GM21447 (cell line): ENCODE data around the gene MEN1.

Experiments used
- ATAC-seq: cut with Tn5 transposase; IDR thresholded peaks from one replicate; pipeline ENCODE4 v1.9.1; 2021; ENCODE audit not compliant: unreplicated experiment

The MEN1 gene

DNA sequence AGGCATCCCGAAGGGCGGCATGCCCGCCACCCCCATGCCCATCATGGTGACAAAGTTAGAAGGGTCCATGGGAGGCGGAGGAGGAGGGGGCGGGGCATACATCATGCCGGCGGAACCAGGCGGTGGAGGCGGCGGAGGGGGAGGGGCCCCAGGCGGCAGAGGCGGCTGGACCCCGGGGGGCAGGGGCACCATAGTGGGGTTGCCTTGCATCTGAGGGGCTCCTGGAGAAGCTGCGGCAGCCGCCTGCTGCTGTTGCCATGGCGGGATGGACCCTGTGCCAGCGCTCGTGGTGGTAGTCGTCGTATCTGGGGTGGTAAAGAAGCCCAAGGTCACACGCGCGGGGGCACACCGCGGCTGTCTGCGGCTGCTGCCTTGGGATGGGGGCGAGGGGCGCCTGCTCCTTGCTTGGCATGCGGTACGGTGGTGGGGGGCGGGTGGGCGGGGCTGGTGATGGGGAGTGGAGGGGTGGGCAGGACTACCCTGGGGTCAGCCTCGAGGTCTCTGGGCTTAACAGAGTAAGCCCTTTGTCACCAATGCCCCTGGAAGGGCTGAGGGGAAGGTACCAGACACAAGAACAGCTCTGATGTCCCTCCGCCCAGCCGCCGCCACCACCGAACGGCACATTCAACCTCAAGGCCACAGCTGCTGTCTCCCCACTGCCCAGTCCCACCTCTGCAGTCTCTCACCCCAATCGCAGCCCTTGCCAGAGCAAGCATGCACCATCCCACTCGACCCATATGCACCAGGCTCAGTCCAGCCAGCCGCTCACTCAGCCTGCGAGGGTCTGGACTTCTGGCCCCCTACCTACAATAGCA lies 44.3 kb downstream of the MEN1 start:
- no peak for ATAC-seq

DNA sequence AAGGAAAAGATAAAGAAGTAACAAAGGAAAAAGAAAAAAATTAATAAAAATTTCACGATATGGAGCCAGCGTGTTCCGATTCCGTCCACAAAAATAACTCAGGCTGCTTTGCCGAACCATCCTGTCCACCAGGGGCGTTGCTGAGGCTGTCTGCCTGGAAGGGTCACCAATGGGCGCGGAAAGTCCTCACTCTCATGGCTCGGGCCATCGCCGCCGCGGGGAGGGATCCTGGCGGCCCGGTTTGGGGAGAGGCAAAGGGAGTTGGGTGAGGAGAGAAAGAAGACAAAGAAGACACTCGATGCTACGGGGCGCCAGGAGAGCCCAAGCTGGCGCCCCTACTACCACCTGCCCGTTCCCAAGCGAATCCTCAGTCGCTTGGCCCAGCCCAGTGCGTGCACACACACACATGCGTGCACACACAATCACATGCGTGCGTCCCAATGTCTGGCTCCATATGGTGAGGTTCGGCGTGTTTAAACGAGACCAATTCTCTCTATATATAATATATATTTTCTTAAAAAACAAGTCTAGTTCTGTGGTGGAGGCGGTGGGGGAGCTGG lies 45.0 kb downstream of the MEN1 start:
- ATAC-seq: no peak

DNA sequence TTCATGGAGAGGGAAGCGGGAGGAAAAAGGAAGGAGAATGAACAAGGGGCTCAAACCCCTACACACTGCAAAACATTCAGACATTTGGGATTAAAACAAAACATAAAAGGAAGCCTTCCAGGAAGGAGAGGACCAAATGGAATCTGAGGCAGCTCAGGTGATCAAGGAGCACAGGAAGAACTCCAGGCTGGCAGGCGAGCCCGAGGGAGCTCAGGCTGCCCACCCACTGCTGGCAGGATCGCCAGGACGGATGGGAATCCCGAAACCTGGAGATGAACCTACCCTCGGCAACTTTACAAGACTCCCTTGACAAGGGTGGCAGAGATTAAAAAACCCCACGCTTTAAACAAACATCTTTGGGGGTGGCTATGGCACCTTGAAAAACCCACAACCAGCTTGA lies 45.6 kb downstream of the MEN1 start:
- ATAC-seq: no peak

- no peak for ATAC-seq
Observed at GRCh38 chr11:64764040-64764611, 46.2 kb downstream of the MEN1 start.

DNA sequence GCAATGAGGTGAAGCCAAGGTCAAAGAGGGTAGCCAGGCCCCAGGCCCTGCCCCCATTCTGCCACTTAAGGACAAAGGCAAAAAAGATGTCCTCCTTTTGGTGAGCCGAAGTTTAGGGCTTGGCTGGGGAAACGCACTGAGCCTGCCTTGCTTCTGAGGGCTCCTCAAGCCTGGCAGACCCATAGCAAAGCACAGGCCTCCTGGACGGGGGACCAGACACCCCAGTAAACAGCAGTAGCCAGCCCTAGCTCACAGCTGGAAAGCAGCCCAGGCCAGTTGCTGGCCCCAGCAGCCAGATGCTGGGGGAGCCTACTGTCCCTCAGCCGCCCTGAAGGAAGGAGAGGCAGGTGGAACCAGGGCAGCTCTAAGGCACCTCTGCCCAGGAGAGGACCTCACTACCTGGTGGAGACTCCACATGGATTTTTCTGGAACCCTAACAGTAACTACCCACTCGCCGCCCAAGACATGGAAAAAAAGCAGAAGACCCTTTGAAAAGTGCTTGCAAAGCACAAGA lies 46.8 kb downstream of the MEN1 start:
- ATAC-seq: no peak

DNA sequence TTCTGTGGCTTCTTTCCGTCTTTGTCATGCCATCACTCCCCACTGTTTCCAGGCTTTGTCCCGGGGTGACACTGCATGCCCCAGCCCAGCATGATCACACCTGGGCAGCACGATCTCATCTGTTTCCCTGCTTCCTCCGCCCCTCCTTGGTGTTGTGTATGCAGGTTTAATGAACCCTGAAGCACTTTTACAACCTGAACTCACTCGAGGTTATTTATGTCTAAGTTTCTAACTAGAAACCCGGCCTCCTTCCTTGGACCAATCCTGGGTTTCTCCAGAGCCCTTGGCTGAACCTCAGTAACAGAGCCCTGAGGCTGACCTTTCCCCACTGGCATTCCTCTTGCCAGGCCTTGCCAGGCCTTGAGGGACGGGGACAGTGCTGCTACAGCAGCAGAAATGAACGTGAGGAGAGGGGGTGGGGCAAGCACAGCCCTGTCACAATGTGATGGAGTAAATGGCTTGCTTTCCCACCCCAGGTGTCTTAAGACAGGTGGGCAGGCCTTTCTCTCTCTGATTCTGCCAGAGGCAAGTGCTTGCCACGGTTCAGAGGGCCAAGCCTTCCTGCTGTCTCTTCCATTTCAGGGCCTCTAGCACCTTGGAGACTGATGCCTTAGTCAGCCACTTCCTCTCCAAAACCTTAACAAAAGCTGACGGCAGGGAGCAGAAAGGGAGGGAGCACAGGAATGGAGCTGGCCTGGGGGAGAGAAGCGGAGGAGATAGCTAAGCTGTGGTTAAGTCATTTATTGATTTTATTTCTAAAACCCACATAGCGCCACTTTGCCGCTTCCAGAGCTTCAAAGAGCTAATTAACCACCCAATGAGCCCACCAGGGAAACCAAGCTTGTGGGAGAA lies 47.5 kb downstream of the MEN1 start:
- no peak for ATAC-seq

DNA sequence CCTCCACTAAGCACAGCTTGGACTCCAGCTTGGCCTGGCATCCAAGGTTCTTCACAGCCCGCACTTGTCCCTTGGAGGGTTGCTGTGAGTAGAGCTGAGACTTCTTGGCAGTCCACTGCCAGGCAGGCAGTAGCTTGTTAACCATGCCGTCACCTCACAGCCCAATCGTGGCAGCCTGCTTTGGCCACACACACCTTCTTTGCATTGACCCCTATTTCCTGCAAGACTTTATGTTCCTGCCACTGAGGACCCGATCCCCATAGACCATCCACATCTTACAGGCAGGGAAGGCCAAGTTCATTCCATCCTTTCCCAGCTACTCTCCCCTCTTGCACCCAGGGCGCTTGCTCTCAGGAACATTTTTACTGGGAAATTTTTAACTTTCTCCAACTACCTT lies 48.1 kb downstream of the MEN1 start:
- no peak for ATAC-seq

DNA sequence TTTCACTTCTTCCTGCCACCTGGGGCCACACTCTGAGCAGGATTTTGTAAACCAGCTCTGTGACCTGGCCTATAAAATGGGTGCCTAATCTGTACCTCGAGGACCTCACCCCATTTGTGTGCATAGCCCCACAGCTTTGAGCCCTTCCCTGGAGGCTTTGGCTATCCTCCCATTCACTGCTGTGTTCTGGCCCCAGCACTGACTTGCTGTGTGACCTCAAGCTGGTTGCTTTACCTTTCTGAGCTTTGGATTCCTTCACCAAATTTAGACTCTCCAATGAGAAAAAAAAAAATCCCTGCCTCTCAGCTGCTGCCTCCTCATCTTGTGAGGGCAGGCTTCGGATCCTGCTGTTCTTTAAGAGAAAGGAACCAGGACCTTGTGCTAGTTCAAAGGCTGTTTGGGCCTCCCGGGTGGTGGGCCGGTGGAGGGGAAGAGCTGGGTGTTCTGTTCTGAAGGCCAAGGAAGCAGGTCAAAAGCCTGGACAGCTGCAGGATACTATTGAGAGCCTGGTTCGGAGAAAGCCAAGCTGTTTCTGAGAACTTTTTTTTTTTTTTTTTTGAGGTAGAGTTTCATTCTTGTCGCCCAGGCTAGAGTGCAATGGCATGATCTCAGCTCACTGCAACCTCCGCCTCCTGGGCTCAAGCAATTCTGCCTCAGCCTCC lies 49.5 kb downstream of the MEN1 start:
- ATAC-seq: no peak

DNA sequence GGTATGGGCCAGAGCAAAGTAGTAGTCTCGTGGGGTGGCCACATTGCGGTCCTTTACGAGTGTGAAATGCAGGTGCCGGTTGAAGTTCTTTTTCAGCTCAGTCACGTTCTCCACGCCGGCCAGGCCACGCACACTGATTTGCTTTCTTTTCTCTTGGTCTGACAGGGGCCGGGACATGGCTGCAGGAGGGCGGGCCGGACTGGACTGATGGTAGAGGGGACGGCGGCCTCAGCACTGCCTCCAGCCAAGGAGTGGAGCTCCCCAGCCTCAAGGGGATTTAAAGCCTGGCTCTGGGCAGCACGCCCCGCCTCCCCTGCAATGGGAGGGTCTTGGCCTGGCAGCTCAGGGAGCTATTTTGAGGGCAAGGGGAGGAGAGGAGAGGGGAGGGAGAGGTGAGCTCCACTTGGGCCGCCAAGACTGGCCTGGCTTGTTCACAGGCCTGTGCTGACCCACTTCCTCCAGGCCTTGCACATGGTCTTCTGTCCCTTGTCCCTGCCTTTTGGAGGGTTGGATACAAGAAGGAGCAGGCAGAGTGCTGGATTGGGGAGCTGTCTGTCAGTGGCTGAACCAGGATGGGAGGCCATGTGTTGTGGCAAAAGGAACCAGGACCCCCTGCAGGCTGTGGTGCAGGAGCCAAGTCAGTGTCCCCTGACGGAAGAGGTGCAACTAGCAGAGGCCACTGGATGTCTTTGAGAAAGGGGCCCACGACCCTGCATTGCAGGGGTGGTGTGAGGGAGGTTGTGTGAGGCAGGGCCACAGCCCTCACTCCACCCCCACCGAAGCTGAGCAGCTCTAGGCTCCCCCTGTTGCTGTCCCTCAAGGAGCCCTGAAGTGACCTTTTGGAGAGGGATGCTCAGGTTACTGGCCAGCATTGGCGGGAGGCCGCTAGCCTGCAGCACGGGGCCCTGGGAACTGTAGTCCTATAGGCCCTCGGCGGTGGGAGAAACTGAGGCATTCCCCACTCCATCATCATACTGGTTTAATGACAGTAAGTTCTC lies 50.3 kb downstream of the MEN1 start, which contains the start of gene PYGM:
TSS of gene PYGM (minus strand) at position 253 of the 998 bp plus-strand sequence. CDS start at position 177, 76 bp downstream.
- no peak for ATAC-seq

DNA sequence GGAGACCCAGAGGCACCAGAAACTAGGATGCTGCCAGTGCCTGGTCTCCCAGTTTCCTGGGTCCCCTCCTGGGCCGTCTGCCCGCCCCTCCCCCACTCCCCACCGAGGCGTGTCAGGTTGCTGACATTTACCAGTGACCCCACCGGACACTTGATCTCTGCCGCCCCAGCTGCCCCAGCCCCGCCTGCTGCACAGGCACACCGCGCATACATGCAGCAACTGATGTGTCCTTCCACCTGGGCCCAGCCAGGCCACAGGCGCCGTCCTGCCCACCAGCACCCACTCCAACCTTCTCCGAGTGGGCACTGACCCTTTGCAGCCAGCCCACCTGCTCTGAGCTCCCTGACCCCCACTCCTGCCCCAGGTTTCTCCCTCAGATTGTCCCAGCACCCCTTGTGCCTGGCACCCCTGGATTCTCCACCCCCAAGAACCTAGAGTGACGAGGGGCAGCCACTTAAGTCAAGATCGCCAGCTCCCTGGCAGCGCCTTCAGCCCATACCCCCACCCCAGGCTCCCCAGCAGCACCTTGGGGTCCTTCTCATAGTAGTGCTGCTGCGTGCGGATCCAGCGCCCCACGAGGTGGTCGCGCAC lies 51.1 kb downstream of the MEN1 start:
- no peak for ATAC-seq

GRCh38 chr11:64758330-64759079 lies 51.8 kb downstream of the MEN1 start:
- ATAC-seq: no peak

GRCh38 chr11:64757549-64758329 lies 52.6 kb downstream of the MEN1 start:
- no peak for ATAC-seq

GRCh38 chr11:64755681-64756361 lies 54.5 kb downstream of the MEN1 start:
- ATAC-seq: no peak

DNA sequence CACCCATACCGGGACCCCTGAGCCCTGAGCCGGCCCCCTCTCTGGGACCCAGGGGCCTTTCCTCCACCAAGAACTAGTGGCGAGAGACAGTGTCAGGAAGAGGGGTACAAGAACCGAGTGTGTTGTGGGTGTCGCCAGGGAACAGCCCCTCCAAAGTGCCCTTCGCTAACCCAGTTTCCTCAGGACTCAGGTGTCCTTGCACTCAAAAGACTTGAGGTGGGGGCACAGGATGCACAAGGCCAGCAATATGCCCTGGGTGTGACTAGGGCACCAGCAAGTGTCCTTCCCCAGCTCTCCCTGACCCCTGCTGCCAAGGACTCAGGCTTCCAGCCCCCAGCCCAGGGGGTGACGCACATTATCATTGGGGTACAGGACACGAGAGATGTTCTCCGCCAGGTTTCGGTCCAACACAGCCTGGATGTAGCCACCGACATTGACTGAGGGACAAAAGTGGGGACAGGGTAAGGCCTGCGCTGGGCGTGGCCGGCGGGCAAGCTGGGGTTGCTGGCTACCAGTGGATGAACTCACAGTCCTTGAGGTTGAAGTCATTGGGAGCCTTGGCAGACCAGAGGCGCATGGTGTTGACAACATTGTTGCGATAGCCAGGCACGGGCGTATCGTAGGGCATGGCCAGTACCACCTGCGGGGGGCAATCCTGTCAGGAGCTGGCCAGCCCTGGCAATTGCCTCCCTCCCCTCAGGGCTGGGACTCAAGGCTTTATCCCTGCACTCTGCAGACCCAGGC lies 55.3 kb downstream of the MEN1 start:
- no peak for ATAC-seq

DNA sequence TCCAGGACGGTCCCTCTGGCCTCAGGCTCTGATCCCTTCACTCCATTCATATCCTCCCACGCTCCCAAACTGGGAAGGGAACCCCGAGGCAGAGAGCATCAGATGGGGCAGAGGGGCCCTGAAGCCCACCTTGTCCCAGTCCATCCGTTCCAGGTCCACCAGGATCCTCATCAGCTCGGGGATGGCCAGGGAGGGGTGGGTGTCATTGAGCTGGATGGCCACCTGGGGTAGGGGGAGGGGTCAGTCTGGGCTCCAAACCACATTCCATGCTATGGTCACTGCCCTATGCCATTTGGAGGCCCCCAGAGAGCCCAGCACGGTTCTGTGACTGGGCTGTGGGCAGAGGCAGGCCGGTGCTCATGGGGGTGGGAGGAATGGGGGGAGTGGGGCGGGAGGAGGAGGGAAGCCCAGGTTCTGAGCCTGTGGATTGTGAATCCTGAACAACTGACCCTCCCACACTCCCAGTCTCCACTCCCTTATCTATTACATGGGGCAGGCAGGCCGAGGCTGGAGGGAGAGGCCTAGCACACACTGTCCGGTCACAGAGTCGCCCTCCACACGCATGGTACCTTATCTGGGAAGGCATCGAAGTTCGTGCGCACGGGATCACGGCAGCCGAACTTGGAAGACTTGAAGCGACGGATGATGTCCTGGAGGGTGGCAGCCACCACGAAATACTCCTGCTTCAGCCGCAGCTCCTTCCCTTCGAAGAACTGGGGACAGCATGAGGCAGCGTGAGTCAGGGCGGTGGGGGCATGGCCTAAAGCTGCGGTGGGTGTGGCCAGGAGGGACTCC lies 56.0 kb downstream of the MEN1 start:
- ATAC-seq: no peak
